ENCODE measurements around the gene GNAI3. TPM values are rescaled to one million over a fixed set of nuclear protein-coding genes. Genes with fewer than 3 reads are reported as not detected.

The GNAI3 gene
- total RNA-seq, 1 experiment from 2014 or later: 9.9 TPM

DNA sequence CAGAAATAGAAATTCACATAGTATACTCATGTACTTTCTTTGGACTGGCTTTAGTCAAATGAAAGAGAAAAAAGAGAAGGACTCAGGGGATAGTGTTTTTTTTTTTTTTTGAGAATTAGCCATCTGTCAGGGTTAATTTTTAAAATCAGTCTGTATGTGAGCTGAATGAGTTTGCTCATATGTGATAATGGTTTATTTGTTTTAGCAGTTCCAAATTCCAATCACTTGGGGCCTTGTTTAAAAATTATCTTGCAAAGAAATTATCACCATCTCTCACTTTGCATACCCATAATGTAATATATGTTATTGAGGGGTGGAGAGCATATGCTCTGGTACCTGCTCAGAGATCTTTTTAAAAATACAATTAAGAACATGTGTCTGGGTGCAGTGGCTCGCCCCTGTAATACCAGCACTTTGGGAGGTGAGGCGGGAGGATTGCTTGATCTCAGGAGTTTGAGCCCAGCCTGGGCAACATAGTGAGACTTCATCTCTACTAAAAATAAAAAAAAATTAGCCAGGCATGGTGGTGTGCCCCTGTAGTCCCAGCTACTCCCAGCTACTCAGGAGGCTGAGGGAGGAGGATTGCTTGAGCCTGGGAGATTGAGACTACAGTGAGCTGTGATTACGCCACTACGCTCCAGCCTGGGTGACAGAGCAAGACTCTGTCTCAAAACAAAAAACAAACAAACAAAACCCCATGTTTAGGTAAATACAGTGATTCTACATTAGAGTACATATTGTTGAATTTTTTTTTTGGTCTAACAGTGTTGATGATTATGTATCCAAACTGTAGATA lies 19.7 kb downstream of the GNAI3 start:
- no peak overlapping the region for H3K9ac ChIP-seq (ENCODE audit: extremely low read depth, insufficient read length, low read length)
- no peak overlapping the region for H4K5ac ChIP-seq (ENCODE audit: insufficient read length, low read depth, low read length)
- no CpG with 5 or more reads among the region's 4 CpGs for WGBS (ENCODE audit: extremely low coverage, insufficient read length, low lambda C conversion rate)
- no peak overlapping the region for H2BK20ac ChIP-seq (ENCODE audit: low read depth, low read length, poor library complexity, severe bottlenecking)
- H3K4me2 ChIP-seq (ENCODE audit: insufficient read depth, insufficient read length, low read length): no peak overlapping the region
- no peak overlapping the region for H2AK5ac ChIP-seq (ENCODE audit: insufficient read length, low read length)
- peaks cover 3% of the 10 kb centered on the region for H3K79me1 ChIP-seq (ENCODE audit: insufficient read depth, low read depth, low read length, poor library complexity, severe bottlenecking)
- H3T11ph ChIP-seq (ENCODE audit: low read length): no peak overlapping the region
- Mint-ChIP-seq H3K36me3 (ENCODE audit: insufficient read depth in 1 of 3, low read depth in 3 of 3) (peaks cover 0 to 2% (median 0%) of the 10 kb centered on the region in 3 experiments; a peak in 1 of 7 replicates), H3K4me1 (peaks cover 21 to 24% of the 10 kb centered on the region in 2 experiments), H3K4me3 (no peak overlapping the region), H3K27me3 (ENCODE audit: low read depth) (no peaks in the 10 kb centered on the region), H3K27ac (no peak overlapping the region; a peak in 1 of 7 replicates), H3K9me3 (no peaks in the 10 kb centered on the region)
- DNase-seq: no peak
- H2BK12ac ChIP-seq (ENCODE audit: insufficient read length, low read depth, low read length): no peak overlapping the region
- H2BK15ac ChIP-seq (ENCODE audit: low read depth, low read length): no peak overlapping the region
- no peaks in the 10 kb centered on the region for H3K9me3 ChIP-seq (ENCODE audit: control insufficient read depth, low read depth, low read length)
- H3K4me1 ChIP-seq (ENCODE audit: insufficient read depth, low read length): peaks cover 4% of the 10 kb centered on the region; the same call in 1 of the 2 replicates
- no peak overlapping the region for H2BK5ac ChIP-seq (ENCODE audit: insufficient read length, low read length)
- H3K14ac ChIP-seq (ENCODE audit: insufficient read depth, low read length): no peak overlapping the region
- peaks cover 11% of the 10 kb centered on the region; the same call in 1 of the 2 replicates for H3K79me2 ChIP-seq (ENCODE audit: insufficient read depth, low read length)
- no peak overlapping the region for H2AFZ ChIP-seq (ENCODE audit: low read length)
- H3K56ac ChIP-seq (ENCODE audit: insufficient read length, low read depth, low read length): no peak overlapping the region
- H3K18ac ChIP-seq (ENCODE audit: insufficient read length, low read depth, low read length): no peak overlapping the region
- no peak overlapping the region for H3K23ac ChIP-seq (ENCODE audit: insufficient read length, low read depth, low read length)
- TF ChIP-seq, protein P1, sequence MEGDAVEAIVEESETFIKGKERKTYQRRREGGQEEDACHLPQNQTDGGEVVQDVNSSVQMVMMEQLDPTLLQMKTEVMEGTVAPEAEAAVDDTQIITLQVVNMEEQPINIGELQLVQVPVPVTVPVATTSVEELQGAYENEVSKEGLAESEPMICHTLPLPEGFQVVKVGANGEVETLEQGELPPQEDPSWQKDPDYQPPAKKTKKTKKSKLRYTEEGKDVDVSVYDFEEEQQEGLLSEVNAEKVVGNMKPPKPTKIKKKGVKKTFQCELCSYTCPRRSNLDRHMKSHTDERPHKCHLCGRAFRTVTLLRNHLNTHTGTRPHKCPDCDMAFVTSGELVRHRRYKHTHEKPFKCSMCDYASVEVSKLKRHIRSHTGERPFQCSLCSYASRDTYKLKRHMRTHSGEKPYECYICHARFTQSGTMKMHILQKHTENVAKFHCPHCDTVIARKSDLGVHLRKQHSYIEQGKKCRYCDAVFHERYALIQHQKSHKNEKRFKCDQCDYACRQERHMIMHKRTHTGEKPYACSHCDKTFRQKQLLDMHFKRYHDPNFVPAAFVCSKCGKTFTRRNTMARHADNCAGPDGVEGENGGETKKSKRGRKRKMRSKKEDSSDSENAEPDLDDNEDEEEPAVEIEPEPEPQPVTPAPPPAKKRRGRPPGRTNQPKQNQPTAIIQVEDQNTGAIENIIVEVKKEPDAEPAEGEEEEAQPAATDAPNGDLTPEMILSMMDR (conservative IDR thresholded peaks at IDR 0.05): no peak
- no peaks in the 10 kb centered on the region for H3K27me3 ChIP-seq (ENCODE audit: insufficient read depth, low read length)
- H4K8ac ChIP-seq (replicated peaks; ENCODE audit: insufficient read length, low read depth, low read length): no peak overlapping the region
- no peaks in the 10 kb centered on the region for H3K23me2 ChIP-seq (ENCODE audit: insufficient read length, low read depth, low read length, poor library complexity, severe bottlenecking)
- no peak overlapping the region for H3K27ac ChIP-seq (ENCODE audit: insufficient read length, low read depth, low read length)
- no peak overlapping the region for H2BK120ac ChIP-seq (ENCODE audit: low read depth, low read length, poor library complexity, severe bottlenecking)
- no peak overlapping the region for H4K91ac ChIP-seq (ENCODE audit: insufficient read length, low read depth, low read length)
- H4K20me1 ChIP-seq (ENCODE audit: control insufficient read depth, insufficient read depth, insufficient read length): no peaks in the 10 kb centered on the region
- H3K4ac ChIP-seq (ENCODE audit: low read depth, low read length): no peak overlapping the region

All from H9 (cell line).